HG02623 (cell line): ENCODE results near the gene ARMS2.

ENCODE experiments used
- ATAC-seq: cut with Tn5 transposase; IDR thresholded peaks from one replicate; pipeline ENCODE4 v1.9.1; 2021; ENCODE audit warnings: moderate library complexity; ENCODE audit not compliant: unreplicated experiment

ARMS2 gene

GRCh38 chr10:122450353-122450990 lies 4.0 kb upstream of the ARMS2 start:
- no peak for ATAC-seq

- no peak for ATAC-seq
Observed at GRCh38 chr10:122454071-122454470, 382 bp upstream of the ARMS2 start.

DNA sequence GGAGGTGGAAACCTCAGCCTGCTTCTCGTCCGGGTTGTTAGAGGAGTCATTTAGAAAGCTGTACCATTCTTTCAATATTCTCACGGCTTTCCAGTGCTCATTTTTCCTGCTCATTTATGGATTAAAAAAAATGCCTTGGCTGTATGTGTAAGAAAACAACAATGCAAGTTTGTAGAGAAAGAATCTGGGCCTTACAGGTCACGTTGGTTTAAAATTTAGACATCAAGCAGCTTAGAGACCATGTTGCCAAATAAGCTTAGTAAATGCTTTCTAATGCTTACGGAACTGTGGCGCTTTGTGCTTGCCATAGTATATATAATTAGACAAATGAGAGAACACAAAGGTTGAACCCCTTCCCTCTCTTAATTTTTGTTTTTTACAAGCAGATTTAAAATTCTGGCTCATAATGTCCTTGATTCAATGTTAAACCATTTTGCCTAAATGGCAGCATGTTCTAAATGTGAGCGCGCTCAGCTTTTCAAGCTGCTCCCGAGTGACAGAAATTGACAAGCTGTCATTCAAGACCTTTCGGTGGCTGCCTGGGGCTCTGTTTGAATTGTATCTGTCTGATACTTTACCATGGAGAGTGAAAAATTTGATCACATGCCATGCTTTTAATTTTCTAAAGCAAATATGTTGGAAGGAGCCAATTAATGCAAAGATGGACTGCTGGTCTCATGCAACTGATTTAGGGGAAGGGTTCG lies 1.1 kb downstream of the ARMS2 start:
- ATAC-seq: no peak

DNA sequence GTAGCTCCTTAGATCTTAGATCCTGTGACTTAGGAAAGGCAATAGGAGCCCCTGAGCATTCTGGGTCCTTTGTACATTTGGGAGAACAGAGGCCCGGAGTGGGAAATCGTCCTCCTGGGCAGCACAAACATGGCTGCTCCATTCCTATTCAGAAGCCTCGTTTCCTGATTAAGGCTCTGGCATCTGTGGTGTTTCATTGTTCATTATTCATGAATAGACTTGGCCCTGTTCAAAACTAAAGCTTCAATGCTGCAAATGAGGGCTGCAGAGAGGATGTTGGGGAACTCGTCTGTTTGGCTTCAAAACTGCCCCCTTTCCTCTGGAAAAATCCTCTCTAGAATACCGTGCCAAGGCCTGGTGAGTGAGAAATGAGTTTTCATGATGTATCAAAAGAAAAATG lies 3.5 kb downstream of the ARMS2 start:
- ATAC-seq: no peak

GRCh38 chr10:122458693-122459092 lies 4.2 kb downstream of the ARMS2 start:
- no peak for ATAC-seq

- no peak for ATAC-seq
Observed at GRCh38 chr10:122459561-122460273, 5.3 kb downstream of the ARMS2 start.

DNA sequence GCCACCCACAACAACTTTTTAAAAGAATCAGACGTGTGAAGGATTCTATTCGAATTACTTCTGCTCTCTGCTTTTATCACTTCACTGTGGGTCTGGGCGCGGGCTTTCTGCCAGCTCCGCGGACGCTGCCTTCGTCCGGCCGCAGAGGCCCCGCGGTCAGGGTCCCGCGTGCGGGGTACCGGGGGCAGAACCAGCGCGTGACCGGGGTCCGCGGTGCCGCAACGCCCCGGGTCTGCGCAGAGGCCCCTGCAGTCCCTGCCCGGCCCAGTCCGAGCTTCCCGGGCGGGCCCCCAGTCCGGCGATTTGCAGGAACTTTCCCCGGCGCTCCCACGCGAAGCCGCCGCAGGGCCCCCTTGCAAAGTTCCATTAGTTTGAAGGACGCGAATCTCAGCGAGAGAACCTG lies 6.4 kb downstream of the ARMS2 start:
- ATAC-seq: no peak

DNA sequence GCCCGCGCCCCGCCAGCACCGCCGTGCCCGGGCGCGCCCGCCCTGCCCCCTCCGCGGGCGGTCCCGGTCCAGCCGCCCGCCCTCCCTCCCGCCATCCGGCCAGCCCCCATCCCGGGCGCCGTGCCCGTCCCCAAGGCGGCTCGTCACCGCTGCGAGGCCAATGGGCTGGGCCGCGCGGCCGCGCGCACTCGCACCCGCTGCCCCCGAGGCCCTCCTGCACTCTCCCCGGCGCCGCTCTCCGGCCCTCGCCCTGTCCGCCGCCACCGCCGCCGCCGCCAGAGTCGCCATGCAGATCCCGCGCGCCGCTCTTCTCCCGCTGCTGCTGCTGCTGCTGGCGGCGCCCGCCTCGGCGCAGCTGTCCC lies 6.9 kb downstream of the ARMS2 start, which contains the start of gene HTRA1:
TSS of gene HTRA1 (plus strand) at position 187 of the 362 bp plus-strand sequence. CDS start at position 287, 100 bp downstream.
- no peak for ATAC-seq

GRCh38 chr10:122461729-122462532 lies 7.5 kb downstream of the ARMS2 start:
- ATAC-seq: no peak

DNA sequence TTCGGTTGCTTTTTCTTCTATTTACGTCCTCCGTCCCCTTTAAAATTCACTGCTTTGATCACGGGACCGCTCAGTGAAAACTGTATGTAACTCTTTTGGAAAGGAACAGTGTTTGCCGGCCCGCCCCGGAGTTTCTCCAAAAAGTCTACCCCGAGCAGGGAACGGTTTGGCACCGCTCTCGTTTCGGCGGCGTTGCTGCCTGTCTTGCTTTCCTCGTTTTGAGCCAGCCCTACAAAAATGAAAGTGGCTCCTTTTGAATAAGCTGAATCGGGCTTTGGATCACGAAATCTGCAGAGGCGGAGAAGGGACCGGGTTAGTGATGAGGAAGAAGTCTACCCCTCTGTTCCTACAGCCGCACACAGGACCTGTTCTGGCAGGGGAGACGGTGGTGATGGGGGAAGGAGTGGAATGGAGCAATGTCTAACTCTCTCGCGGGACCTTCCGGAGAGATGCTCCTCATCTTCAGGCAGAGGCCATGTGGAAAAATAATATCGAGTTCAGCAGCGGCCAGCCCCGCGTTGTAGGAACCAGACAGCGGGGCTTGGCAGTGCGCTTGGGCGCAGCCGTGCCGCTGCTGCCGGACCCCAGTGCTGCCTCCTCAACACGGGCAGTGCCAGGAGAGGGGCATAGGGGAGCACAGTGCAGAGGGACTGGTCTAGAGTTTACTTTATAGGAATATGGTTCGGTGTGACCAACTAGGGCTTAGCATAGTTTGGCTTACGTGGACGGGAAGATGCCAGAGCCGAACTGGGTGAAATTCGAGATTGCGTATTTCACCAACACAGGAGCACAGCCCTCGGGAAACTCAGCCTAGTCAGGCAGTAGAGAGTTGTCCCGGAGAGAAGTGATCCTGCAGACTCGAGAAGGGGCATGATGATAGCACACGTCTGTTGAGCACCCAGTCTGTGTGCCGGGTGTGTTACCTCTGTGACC lies 8.3 kb downstream of the ARMS2 start:
- no peak for ATAC-seq

DNA sequence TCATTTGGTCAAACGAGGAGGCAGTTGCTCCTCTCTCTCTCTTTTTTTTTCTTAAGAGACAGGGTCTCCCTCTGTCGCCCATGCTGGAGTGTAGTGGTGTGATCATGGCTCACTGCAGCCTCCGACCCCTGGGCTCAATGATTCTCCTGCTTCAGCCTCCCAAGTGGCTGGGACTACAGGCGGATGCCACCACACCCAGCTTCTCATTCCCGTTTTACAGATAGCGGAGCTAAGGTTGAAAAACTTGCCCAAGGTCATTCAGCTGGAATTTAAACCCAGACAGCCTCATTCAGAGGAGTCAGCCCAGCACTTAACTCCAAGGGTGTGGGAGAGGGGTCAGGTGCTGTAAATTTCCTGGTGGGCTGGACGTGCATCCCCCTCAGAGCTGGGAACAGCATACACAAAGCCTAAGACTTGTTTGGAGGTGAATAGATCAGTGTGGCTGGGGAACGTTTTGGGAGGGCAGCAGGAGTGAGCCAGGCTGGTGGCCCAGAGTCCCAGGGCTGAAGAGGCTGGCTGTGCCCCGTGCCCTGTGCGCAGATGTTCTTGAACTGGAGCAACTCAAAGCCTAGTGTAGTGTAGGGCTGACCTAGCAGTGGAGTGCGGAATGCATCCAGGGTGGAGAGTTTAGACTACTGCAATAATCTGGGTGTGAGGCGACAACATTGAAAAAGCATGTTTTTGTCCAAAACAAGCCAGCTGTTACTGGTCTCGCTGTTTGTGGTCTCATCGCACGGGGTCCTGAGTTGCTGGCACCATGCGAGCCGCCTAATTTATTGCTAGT lies 9.2 kb downstream of the ARMS2 start:
- no peak for ATAC-seq

GRCh38 chr10:122464250-122464510 lies 9.7 kb downstream of the ARMS2 start:
- no peak for ATAC-seq

- ATAC-seq: no peak
Observed at GRCh38 chr10:122464586-122464985, 10.1 kb downstream of the ARMS2 start.

DNA sequence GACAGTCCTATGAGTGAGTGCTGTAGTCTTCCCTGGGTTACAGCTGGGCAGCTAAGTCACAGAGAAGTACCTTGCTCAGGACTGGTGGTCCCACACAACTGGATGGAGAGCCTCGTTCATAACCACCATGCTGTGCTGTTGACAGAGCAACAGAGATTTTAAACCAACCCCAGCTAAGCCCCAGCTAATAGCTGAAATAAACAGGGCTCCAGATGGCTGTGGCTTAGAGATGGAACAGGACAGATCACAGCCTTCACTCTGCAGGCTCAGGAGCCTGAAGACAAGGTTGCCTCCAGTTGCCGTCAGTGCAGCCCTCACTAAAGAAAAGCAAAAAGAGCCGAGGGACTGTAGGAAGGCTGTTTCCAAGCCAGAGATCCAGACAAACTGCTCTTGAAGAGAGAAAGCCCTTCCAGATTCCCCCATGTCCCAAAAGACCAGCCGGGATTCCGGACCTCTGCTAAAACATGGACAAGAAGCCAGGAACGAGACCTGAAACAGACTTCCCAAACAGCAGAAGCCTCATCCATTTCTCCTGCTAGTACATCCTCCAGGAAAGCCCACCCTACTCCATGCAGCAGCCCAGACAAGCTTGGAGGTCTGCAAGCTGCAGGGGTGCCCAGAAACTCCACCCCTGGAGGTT lies 11.1 kb downstream of the ARMS2 start:
- ATAC-seq: no peak

DNA sequence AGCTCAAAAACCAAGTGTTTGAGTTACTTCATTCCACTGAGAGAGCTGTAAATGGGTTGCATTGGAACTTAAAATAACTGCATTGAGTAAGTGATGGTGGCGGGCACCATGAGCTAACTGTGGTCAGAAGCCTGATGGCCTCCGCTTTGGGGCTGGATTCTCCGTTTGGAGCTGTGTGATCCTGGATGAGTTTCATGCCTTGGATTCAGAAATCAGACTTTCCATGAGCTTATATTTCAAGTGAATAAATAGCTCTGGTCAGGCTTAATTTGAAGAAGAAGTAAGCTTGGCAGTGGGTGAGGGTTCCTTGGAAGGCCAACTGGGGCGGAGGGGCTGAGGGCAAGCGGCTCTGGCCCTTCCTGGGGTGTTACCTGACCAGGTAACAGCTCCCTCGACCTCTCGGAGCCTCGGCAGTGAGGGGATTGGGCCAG lies 12.5 kb downstream of the ARMS2 start:
- ATAC-seq: no peak

DNA sequence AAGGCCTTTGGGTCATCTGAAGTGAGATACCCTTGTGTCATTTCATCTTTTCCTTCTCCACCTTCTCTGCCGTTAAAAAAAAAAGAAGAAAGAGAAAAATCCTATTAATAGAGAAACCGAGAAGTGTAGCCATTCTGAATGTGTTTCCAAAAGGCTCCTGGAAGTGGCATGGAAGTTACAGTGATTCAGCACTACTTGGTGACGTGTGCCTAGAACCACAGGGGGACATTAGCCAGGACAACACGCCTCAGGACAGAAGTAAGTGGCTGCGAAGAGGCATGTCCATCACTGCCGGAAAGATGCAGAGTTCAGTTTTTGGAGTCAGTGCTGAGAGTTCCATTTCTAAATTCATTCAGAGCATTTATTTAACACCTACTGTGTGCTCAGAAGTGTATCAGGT lies 13.2 kb downstream of the ARMS2 start:
- no peak for ATAC-seq

GRCh38 chr10:122468307-122468925 lies 14.0 kb downstream of the ARMS2 start:
- no peak for ATAC-seq

- ATAC-seq: no peak
Observed at GRCh38 chr10:122468926-122469781, 14.7 kb downstream of the ARMS2 start.
